EL (cell line): Measurements from ENCODE around the gene RSBN1L.
"Not testable (repeated sequence)": the region's sequence is repeated elsewhere in the genome, so short reads cannot be mapped to it uniquely, and the experiment has no call there.

Experiments
- DNase-seq: peaks from one replicate; pipeline ENCODE4 v3.0.0-alpha.2; 2016

RSBN1L gene

DNA sequence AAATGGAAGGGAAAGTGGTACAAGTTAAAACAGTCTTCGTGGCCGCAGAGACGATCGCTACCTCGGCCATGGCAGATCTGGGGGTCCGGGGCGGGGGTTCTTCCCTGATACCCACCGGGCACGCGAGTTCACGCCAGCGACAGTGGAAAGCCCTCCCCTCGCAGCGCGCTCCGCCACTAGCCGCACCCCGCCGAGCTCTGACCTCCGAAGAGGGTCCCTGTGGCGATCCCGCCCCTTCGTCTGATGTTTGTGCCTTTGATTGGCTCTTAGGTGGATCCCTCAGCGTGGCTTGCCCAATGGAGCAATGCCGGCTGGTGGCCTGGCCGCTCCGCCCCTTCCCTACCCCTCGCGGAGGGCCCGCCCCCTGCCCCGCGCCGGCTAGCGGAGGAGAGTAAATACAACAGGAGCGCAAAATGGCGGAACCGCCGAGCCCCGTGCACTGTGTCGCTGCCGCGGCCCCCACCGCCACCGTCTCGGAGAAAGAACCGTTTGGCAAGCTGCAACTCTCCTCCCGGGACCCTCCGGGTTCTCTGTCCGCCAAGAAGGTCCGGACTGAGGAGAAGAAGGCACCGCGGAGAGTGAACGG, at the start of gene RSBN1L:
TSS of gene RSBN1L (plus strand) at position 403 of the 586 bp plus-strand sequence. CDS start at position 414, 11 bp downstream.
- DNase-seq = peak; percentile 98

DNA sequence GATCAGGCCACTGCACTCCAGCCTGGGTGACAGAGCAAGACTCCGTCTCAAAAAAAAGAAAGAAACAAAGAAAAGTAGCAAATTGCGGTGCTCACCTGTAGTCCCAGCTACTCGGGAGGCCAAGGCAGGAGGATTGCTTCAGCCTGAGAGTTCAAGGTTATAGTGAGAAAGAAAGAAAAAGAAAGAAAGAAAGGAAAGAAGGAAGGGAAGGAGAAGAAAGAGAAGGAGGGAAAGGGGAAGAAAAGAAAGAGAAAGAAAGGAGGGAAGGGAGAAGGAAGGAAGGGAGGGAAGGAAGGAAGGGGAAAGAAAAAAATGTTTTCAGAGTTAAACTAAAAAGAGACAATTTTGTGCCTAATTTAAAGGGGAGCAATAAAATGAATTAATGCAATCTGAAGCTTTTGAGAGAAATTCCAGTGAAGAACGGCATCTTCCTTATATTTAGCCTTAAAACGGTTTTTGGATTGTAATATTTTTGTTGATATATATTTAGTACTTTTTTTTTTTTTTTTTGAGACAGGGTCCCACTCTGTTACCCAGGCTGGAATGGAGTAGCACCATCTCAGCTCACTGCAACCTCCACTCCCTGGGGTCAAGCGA, 47.4 kb upstream of the RSBN1L start:
- no peak for DNase-seq

DNA sequence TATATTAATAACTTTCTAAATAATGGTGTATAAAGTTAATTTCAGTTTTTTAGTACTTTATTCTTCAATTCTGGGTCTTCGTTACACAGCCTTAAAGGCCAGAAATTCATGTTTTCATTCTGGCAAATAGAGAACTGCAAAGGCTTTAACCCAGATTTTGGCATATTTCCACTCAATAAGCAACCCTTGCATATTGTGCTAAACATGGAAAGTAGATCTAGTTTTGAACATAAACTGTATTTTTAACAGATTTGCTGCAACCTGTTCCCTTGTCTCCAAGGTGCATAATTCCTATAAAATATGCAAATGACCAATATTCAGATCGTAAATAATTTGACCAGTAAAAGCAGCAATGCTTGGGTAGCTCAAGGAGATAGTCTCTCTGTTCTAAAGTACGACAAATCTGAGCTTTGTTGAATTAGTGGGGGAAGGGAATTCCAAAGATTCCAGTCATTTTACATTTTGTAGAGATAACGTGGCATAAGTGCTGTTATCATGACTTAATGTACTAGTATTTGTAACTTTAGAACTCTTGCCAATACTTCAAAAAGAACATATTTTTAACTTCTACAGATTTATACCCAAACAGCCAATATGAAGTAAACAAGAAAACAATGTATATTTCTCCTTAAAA, 46.4 kb upstream of the RSBN1L start:
- DNase-seq = peak; percentile 78

DNA sequence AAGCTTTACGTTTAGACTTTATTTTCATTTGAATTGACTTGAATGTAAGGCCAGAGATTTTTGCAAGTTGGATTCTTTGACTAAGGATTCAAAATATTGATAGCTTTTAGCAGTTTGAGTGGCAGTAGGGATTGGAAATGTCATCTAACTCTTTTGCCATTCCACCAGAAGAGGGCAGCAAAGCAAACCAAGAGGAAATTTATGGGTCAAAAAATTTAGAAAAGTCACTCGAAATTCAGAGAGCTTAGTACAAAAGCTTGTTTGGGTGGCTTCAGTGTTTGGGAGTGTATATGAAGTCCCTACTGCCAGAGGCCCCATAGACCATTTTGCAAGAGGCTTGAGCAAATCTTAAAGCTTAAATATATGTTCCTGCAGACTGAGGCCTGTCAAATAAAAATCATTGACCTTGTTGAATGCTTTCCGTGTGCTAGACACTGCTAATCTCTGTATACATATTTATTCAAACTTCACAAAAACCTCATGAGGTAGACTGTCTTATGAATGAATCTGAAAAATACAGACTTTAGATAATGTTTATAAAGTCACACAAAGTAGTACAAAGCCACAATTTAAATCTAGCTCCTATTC, 44.6 kb upstream of the RSBN1L start:
- peak; percentile 47 for DNase-seq

DNA sequence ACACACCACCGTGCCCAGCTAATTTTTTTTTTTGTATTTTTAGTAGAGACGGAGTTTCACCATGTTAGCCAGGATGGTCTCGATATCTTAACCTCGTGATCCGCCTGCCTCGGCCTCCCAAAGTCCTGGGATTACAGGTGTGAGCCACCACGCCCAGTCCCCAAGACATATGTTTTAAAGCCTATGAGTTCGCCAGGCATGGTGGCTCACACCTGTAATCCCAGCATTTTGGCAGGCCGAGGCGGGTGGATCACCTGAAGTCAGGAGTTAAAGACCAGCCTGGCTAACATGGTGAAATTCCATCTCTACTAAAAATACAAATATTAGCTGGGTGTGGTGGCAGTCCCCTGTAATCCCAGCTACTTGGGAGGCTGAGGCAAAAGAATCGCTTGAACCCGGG, 43.4 kb upstream of the RSBN1L start:
- DNase-seq = not testable (repeated sequence)

DNA sequence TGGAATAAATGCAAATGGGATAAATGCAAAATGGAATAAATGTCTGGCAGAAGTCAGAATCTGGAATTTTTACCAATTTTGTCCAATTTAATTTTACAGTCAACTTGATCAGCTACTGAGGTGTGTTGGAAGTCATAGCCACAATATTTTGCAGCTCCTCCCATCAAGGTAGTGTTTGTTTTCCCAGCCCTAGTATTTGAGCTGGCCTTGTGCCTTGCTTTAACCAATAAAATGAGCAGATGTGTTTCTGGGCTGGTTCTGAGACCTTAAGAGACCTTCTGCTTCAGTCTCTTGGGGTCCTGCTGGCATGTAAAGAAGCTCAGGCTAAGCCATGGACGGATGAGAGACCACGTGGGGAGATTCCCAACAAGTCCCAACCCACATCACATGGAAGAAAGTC, 42.7 kb upstream of the RSBN1L start:
- no peak for DNase-seq

DNA sequence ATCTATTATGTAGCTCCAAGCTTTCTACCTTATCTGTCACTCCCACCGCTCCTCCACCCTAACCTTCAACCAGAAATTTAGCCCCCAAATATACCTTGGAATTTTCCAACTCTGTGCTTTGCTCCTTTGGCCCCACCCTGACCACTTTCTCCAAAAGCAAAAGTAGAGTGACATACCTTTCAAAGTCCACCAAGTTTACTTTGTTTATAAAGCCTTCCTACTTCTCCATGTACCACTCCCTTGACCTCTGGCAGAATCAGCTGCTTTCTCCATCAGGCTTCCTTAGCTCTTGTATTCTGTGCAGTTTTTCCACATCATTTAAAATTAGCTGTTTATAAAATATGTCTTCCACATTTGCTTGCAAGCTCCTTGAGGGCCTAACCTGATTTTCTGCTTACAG, 40.9 kb upstream of the RSBN1L start:
- no peak for DNase-seq

DNA sequence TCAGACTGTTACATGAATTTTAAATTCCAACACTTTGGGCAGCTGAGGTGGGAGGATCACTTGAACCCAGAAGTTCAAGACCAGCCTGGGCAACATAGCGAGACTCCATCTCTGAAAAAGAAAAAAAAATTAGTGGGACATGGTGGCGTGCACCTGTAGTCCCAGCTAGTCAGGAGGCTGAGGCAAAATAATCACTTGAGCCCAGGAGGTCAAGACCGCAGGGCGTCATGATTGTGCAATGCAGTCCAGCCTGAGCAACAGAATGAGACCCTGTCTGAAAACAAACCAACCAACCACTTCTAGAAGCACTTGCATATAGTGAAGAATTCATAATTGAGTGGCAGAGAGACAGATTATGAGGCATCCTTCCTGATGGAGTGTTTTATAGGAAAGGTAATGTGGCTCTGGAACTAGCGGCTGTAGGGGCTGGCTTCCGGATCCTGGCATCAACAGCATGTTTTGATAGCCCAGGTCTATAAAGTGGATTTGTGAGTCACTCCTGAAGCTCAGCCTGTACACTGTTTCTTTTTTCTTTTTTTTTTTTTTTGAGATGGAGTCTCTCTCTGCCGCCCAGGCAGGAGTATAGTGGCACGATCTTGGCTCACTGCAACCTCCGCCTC, 40.3 kb upstream of the RSBN1L start:
- no peak for DNase-seq

DNA sequence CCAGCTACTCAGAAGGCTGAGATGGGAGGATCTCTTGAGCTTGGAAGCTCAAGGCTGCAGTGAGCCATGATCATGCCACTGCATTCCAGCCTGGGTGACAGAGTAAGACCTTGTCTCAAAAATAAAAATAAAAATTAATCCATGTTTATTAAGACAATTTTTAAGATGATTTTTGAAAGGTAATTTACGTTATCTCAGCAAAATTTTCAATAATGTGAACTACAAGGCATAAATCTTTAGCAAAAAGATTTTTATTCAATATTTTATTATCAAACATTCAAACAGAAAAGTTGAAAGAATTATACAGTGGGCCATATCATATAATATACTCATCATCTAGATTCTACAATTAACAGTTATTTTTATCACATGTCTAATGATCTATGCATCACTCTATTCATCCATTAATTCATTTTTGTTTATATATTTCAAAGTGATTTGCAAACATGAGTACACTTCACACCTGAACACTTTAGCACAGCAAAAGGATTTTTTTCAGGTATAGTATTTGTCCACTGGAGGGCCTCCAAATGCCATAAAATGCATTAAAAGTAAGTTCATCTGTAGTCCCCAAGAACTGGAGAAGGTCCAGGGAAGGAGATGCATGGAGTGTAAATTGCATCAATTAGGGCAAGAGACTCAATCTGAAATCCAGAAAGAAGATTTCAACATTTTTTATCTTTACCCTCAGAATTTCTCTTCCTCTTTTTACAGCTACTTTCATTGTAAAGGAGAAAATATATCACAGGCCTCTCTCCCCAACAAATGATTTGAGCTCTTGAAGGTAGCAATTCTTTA, 38.6 kb upstream of the RSBN1L start:
- DNase-seq = peak; percentile 42

DNA sequence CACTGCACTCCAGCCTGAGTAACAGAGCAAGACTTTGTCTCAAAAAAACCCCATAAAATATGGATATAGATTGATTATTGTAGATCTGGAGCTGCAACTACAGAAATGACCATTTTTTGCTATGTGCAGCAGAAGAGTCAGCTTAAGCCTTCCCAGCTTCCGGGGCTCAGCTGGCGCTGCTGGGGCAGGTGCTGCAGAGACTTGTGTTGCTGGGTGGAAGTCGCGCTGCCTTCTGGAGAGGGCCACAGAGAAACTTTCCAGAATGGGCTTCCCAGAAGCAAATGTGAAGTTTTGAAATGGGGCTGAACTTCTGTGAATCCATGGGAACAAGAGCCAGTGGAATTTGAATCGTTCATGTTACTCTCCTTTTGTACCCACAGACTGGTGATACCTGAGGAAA, 37.3 kb upstream of the RSBN1L start:
- no peak for DNase-seq

DNA sequence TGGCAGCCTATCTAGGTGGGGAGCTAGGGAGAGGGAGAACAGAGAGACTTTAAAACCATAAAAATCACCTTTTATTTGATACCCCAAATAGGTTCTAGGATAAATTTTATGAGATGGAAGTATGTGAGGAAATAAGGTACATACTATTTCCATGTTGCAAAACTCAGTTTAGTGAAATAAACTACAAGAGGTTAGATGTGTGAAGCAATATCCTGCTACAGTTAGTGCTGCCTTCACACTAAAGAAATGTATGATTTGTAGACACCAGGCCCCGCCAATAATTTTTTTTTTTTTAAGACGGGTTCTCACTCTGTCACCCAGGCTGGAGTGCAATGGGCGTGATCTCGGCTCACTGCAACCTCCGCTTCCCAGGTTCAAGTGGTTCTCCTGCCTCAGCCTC, 34.4 kb upstream of the RSBN1L start:
- no peak for DNase-seq

DNA sequence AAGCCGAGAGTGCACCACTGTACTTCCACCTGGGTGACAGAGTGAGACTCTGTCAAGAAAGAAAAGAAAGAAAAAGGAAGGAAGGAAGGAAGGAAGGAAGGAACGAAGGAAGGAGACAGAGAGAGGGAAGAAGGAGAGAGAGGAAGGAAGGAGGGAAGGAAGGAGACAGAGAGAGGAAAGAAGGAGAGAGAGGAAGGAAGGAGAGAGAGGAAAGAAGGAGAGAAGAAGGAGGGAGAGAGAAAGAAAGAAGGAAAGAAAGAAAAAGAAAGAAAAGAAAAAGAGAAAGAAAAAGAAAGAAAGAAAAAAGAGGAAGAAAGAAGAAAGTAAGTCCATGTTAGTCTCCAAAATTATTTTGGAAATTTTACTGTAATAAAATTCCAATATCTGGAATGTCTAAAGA, 33.4 kb upstream of the RSBN1L start:
- no peak for DNase-seq

DNA sequence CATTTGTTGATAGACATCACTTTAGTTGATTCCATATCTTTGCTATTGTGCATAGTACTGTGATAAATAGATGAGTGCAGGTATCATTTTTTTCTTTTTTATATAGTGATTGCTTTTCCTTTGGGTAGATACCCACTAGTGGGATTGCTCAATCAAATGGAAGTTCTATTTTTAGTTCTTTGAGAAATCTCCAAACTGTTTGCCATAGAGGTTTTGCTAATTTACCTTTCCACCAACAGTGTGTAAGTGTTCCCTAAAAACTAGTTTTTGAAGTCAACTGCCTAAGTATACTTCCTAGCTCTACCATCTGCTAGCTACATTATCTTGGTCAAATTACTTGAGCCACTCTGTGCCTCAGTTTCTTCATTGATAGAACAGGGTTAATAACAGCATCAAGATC, 31.5 kb upstream of the RSBN1L start:
- DNase-seq = no peak

DNA sequence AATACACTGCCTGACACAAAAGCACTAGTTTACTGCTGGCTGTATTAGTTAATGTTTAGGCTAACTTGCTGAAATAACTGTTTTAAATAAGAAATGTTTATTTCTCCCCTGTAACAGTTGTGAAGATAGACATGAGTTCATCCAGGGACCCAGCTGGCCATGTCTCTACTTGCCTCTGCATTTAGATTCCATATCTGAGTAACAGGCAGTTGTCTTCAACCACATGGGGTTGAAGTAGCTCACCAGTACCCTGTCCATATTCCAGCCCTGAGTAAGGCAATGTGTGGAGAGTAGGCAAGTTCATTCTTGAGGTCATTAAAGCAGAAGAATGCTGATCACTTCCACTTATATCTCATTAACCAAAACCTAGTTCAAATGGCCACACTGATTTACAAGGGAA, 31.1 kb upstream of the RSBN1L start:
- DNase-seq = no peak

DNA sequence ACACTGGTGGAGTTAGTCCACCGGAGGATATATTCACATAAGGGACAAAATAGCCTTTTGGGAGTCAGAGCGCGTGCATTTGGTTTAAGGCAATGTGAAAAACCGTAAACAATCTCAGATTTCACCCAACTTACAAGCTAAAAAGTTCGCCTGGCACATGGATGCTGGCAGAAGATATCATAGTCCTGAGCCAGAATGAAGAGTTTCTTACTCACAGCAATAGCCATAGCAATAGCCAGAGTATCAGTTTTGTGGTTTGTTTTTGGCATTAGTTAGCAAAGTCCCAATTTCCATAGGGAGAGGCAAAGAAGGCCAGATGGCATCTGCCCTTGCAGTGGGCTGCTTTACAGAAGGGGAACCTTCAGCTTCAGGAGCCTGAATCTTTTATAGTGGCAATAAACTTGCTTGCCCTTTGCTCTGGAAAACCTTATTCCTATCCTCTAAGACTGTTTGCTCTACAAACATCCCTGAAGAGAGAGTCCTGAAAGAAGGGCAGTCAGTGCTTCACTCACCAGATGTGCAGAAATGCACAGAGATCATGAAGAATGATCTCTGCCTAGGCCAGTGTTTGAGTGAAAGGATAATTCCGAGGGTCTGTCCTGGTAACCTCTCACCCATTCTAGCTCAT, 28.7 kb upstream of the RSBN1L start:
- no peak for DNase-seq

DNA sequence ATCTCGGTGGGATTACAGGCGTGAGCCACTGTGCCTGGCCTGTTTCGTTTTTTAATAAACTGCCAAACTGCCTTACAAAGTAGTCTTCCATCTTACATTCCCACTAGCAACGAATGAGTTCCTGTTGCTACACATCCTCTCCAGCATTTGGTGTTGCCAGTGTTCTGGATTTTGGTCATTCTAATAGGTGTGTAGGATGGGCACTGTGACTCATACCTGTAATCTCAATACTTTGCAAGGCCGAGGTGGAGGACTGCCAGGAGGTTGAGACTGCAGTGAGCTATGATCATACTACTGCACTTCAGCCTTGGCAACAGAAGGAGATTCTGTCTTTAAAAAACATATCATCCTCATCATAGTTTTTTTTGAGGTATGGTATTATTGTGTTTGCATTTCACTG, 21.4 kb upstream of the RSBN1L start:
- no peak for DNase-seq

DNA sequence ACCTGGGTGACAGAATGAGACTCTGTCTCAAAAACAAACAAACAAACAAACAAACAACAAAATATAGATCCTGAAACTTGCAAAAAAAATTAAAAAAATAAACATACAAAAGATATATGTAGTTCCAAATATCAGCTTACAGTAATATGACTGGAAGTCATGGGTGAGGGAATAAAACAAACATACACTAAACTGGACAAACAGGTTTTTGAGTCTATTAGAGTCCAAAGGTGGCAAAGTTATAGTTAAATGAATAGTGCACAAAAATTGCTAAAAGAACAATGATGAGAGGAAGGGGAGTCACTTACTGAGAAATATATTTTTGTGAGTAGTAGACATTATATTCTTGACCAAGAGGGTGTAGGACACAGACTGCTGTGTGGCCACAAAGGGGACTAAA, 16.7 kb upstream of the RSBN1L start:
- no peak for DNase-seq

DNA sequence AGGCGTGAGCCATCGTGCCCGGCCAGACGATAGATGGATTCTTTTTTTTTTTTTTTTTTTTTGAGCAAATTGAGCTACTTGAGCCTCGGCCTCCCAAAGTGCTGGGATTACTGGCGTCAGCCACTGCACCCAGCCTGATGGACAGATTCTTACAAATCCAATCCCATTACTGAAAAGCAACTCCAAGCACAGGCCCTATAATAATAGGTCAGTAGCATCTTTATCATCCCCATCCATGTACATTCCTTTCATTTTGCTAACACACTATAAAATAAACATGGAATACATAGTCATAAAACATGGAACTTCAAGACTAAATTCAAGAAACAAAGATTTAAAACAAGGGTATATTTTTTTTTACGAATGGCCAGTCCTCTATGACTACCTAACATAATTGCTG, 16.0 kb upstream of the RSBN1L start:
- peak; percentile 31 for DNase-seq

DNA sequence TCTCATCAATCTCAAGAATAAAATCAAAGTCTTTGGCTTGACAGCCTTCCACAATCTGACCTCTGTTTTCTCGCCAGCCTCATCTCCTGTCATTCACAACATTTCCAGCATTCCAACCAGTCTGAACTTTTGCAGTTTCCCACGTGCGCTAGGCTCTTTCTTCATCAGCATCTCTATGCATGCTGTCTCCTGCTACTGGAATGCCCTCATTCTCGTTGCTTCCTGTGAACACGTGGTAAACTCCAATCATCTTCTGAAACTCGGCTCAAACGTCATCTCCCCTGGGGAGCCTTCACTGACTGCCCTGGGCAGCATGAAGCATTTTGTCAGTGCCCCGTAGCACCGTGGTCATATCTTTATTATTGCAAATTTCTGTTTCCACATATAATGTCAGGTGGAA, 12.2 kb upstream of the RSBN1L start:
- DNase-seq = no peak

DNA sequence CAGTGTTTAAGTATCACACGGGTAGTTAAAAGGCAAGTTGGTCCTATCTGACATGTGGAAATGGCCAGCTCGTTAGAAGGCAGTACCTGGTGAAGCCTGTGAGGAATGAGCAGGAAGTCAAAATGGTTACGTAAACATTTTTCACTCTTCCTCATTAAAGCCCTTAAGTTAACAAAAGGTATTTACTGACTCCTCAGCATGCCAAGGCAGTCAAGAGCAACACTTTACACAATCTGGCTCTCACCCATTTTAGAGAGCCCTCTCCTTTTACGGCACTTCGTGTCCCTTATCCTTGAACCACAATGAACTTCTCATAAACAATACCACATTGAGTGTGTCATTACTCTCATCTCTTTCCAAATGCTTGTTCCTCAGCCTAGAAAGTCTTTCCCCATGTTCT, 11.0 kb upstream of the RSBN1L start:
- DNase-seq = no peak

DNA sequence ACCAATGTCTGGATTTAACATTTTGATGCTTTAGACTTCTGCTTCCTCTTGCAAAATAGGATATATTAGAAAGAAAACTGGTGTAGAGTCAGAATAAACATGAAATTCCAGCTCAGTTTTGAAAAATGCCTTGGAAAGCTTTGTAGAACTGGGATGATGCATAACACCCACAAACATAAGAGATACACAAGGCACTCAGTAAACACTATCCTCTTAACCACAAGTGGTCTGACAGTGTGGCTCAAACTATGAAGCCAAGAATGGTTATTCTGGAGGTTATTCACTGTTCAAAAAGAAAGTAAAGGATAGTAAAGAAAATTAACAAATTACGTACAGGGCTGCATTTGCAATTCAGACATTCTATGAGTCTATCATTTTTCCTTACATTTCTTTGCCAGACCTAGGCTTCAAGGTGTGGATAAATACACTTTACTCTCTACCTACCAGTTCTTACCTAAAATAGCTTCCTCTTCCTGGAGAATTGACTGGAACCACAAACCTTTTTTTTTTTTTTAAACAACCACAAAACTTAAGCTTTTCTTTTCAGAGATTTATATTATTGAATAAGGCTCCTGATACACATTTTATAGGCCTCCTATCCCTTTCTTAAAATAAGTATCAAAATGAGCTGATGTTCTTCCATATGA, 9.0 kb upstream of the RSBN1L start:
- peak; percentile 32 for DNase-seq

DNA sequence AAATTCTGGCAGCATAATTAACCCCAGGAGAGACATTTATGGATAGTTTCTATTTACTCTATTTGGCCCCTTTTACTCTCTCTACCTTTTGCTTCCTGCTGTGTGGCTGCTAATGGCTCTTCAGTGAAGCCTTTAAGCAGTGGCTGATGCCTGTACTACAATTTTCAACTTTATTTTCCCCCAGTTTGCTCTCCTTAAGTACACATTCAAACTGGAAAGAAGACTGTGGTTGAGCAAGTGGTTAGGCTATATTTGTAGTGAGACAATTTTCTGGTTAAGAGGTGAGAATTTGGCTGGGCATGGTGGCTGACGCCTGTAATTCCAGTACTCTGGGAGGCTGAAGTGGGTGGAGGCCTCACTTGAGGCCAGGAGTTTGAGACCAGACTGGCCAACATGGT, 8.5 kb upstream of the RSBN1L start:
- DNase-seq = no peak
